ENCODE measurements around the gene SLC25A27. TPM values are rescaled to one million over a fixed set of nuclear protein-coding genes. Genes with fewer than 3 reads are reported as not detected.
A peak's percentile ranks its signal among the peaks of the same experiment; 100 is the strongest.

Gene SLC25A27
- total and polyA plus RNA-seq, 2 experiments from 2014 or later = 20.0 to 36.1 TPM

GRCh38 chr6:46690911-46691451, 38.2 kb downstream of the SLC25A27 start:
- no peak for DNase-seq (ENCODE audit: low read depth in 1 of 2, low spot score in 1 of 2)
- H3K27ac ChIP-seq = no peak overlapping the region
- H3K4me1 ChIP-seq (ENCODE audit: low read depth) = no peaks in the 10 kb centered on the region
- no peaks in the 10 kb centered on the region for H3K36me3 ChIP-seq
- no peaks in the 10 kb centered on the region for H3K9me3 ChIP-seq (ENCODE audit: low read depth)
- no peaks in the 10 kb centered on the region for H3K27me3 ChIP-seq
- TF ChIP-seq CTCF (IDR thresholded peaks at IDR 0.05; ENCODE audit: low read depth, low read length) = no peak
- no peak overlapping the region for H3K4me3 ChIP-seq

GRCh38 chr6:46699970-46700369, 47.2 kb downstream of the SLC25A27 start:
- no peak for TF ChIP-seq CTCF (IDR thresholded peaks at IDR 0.05; ENCODE audit: low read depth, low read length)
- Histone ChIP-seq H3K36me3 (no peaks in the 10 kb centered on the region), H3K4me1 (ENCODE audit: low read depth) (no peaks in the 10 kb centered on the region), H3K27me3 (no peaks in the 10 kb centered on the region), H3K27ac (no peak overlapping the region), H3K9me3 (ENCODE audit: low read depth) (no peaks in the 10 kb centered on the region), H3K4me3 (no peak overlapping the region)
- no peak for DNase-seq (ENCODE audit: low read depth in 1 of 2, low spot score in 1 of 2)

GRCh38 chr6:46704562-46704961, 51.8 kb downstream of the SLC25A27 start:
- no peak for TF ChIP-seq CTCF (IDR thresholded peaks at IDR 0.05; ENCODE audit: low read depth, low read length)
- Histone ChIP-seq H3K36me3 (no peaks in the 10 kb centered on the region), H3K4me1 (ENCODE audit: low read depth) (no peaks in the 10 kb centered on the region), H3K9me3 (ENCODE audit: low read depth) (no peaks in the 10 kb centered on the region), H3K4me3 (no peak overlapping the region), H3K27ac (no peak overlapping the region), H3K27me3 (no peaks in the 10 kb centered on the region)
- DNase-seq (ENCODE audit: low read depth in 1 of 2, low spot score in 1 of 2) = peak; percentile 2 to 50

- TF ChIP-seq CTCF (IDR thresholded peaks at IDR 0.05; ENCODE audit: low read depth, low read length) = no peak
Measured at GRCh38 chr6:46706464-46706863, 53.7 kb downstream of the SLC25A27 start.

GRCh38 chr6:46711491-46711890, 58.7 kb downstream of the SLC25A27 start:
- Histone ChIP-seq H3K27ac (no peak overlapping the region), H3K4me1 (ENCODE audit: low read depth) (no peaks in the 10 kb centered on the region), H3K4me3 (no peak overlapping the region), H3K9me3 (ENCODE audit: low read depth) (no peaks in the 10 kb centered on the region), H3K36me3 (no peaks in the 10 kb centered on the region), H3K27me3 (no peaks in the 10 kb centered on the region)
- TF ChIP-seq CTCF (IDR thresholded peaks at IDR 0.05; ENCODE audit: low read depth, low read length) = no peak
- no peak for DNase-seq (ENCODE audit: low read depth in 1 of 2, low spot score in 1 of 2)

More at GRCh38 chr6:46706464-46706863, 53.7 kb downstream of the SLC25A27 start:
- Histone ChIP-seq H3K4me1 (ENCODE audit: low read depth) (no peaks in the 10 kb centered on the region), H3K36me3 (no peaks in the 10 kb centered on the region), H3K4me3 (no peak overlapping the region), H3K9me3 (ENCODE audit: low read depth) (no peaks in the 10 kb centered on the region), H3K27ac (no peak overlapping the region), H3K27me3 (no peaks in the 10 kb centered on the region)
- no peak for DNase-seq (ENCODE audit: low read depth in 1 of 2, low spot score in 1 of 2)

Measured in cardiac muscle cell (in vitro differentiated cells and primary cell).